Measurements from ENCODE around the gene RXFP2.
A peak's percentile ranks its signal among the peaks of the same experiment; 100 is the strongest.

The RXFP2 gene

GRCh38 chr13:31835932-31836331, 96.6 kb downstream of the RXFP2 start:
- TF ChIP-seq CTCF (IDR thresholded peaks at IDR 0.05; ENCODE audit: low read depth, low read length, missing control alignments) = no peak
- no peak for DNase-seq (ENCODE audit: low read depth)
- no peak overlapping the region for H3K4me3 ChIP-seq (ENCODE audit: low read depth, low read length)

GRCh38 chr13:31843044-31843443, 103.7 kb downstream of the RXFP2 start:
- H3K4me3 ChIP-seq (ENCODE audit: low read depth, low read length) = no peak overlapping the region
- TF ChIP-seq CTCF (IDR thresholded peaks at IDR 0.05; ENCODE audit: low read depth, low read length, missing control alignments) = no peak
- DNase-seq (ENCODE audit: low read depth) = no peak

- no peak for TF ChIP-seq CTCF (IDR thresholded peaks at IDR 0.05; ENCODE audit: low read depth, low read length, missing control alignments)
- peak overlapping the region; percentile 54 for H3K4me3 ChIP-seq (ENCODE audit: low read depth, low read length)
- peak; percentile 29 for DNase-seq (ENCODE audit: low read depth)
These were observed 107.0 kb downstream of the RXFP2 start for GRCh38 chr13:31846182-31846938.

GRCh38 chr13:31846961-31847752, 107.8 kb downstream of the RXFP2 start:
- no peak for TF ChIP-seq CTCF (IDR thresholded peaks at IDR 0.05; ENCODE audit: low read depth, low read length, missing control alignments)
- no peak for DNase-seq (ENCODE audit: low read depth)
- H3K4me3 ChIP-seq (ENCODE audit: low read depth, low read length) = peak overlapping the region; percentile 54

GRCh38 chr13:31848621-31849020, 109.3 kb downstream of the RXFP2 start:
- DNase-seq (ENCODE audit: low read depth) = no peak
- TF ChIP-seq CTCF (IDR thresholded peaks at IDR 0.05; ENCODE audit: low read depth, low read length, missing control alignments) = no peak

GRCh38 chr13:31849206-31849605, 109.9 kb downstream of the RXFP2 start:
- no peak for TF ChIP-seq CTCF (IDR thresholded peaks at IDR 0.05; ENCODE audit: low read depth, low read length, missing control alignments)
- DNase-seq (ENCODE audit: low read depth) = no peak
- H3K4me3 ChIP-seq (ENCODE audit: low read depth, low read length) = no peak overlapping the region

More at GRCh38 chr13:31848621-31849020, 109.3 kb downstream of the RXFP2 start:
- no peak overlapping the region for H3K4me3 ChIP-seq (ENCODE audit: low read depth, low read length)

All from GM12864 (cell line).